Activated CD4-positive, alpha-beta T cell treated with anti-CD3 and anti-CD28 coated beads for 4 hours (primary cell): Measurements from ENCODE around the gene RBM3.
"Not testable (repeated sequence)": the region's sequence is repeated elsewhere in the genome, so short reads cannot be mapped to it uniquely, and the experiment has no call there.

Experiments used
- DNase-seq, 2 donors: peaks; one replicate each; pipeline ENCODE4 v3.0.0-alpha.2; 2020

RBM3 gene

GRCh38 chrX:48574270-48575266, at the start of gene RBM3:
TSS of gene RBM3 (plus strand) at chrX:48574484. CDS start at chrX:48575181, 697 bp downstream.
- peak; percentile 88 to 90 for DNase-seq

GRCh38 chrX:48525853-48526252, 48.4 kb upstream of the RBM3 start:
- not testable (repeated sequence) for DNase-seq

- DNase-seq = no peak
These were observed 43.5 kb upstream of the RBM3 start for GRCh38 chrX:48530736-48531135.

- DNase-seq = no peak
These were observed 42.8 kb upstream of the RBM3 start for GRCh38 chrX:48531358-48531959.

GRCh38 chrX:48532161-48532560, 42.1 kb upstream of the RBM3 start:
- no peak for DNase-seq

- DNase-seq = no peak
These were observed 41.1 kb upstream of the RBM3 start for GRCh38 chrX:48533165-48533564.

- no peak for DNase-seq
These were observed 35.5 kb upstream of the RBM3 start for GRCh38 chrX:48538641-48539344.

- peak; percentile 96 to 98 for DNase-seq
These were observed 34.8 kb upstream of the RBM3 start, which contains the start of gene TBC1D25 for GRCh38 chrX:48539345-48540027. TSS of gene TBC1D25 (plus strand) at chrX:48539714. CDS start at chrX:48539798, 84 bp downstream.

GRCh38 chrX:48540028-48540375, 34.3 kb upstream of the RBM3 start:
- DNase-seq = peak; percentile 48 to 53

- no peak for DNase-seq
These were observed 33.8 kb upstream of the RBM3 start for GRCh38 chrX:48540480-48540879.

GRCh38 chrX:48541140-48541814, 33.0 kb upstream of the RBM3 start:
- no peak for DNase-seq

- no peak for DNase-seq
These were observed 25.4 kb upstream of the RBM3 start for GRCh38 chrX:48548871-48549270.

GRCh38 chrX:48555731-48556325, 18.5 kb upstream of the RBM3 start:
- not testable (repeated sequence) for DNase-seq

GRCh38 chrX:48558271-48558670, 16.0 kb upstream of the RBM3 start:
- no peak for DNase-seq

- DNase-seq = no peak
These were observed 14.6 kb upstream of the RBM3 start for GRCh38 chrX:48559636-48560035.

GRCh38 chrX:48560056-48560455, 14.2 kb upstream of the RBM3 start:
- no peak for DNase-seq

GRCh38 chrX:48560681-48561080, 13.6 kb upstream of the RBM3 start:
- no peak for DNase-seq

GRCh38 chrX:48569958-48570357, 4.3 kb upstream of the RBM3 start:
- DNase-seq = no peak

- DNase-seq = peak in 1 of 2 donors; percentile 14
These were observed 504 bp upstream of the RBM3 start for GRCh38 chrX:48573690-48574269.

- DNase-seq = no peak
These were observed 1.4 kb downstream of the RBM3 start for GRCh38 chrX:48575642-48576041.

GRCh38 chrX:48576108-48576507, 1.8 kb downstream of the RBM3 start:
- no peak for DNase-seq
